Measurements from ENCODE around the gene CAPN1.

Gene CAPN1

DNA sequence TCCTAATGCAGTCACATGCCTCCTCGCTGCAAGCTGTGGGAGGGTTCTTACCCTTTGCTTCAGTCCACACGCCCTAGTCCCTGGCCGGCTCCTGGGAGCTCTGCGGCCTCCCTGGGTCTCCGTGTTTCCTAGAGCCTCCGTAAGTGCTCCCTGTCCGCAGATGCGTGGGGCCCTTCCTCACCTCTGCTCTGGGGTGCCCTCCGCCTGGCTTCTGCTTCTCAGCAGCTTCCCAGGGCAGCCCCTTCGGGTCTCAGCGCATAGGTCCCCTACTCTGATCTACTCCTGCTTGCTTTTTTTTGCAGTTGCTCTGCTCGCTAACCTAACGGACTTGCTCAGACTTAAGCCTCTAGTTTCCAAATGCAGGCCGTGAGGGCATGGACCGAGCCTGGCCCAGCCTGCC lies 22.4 kb downstream of the CAPN1 start:
- DNase-seq (ENCODE audit: low spot score) = no peak

DNA sequence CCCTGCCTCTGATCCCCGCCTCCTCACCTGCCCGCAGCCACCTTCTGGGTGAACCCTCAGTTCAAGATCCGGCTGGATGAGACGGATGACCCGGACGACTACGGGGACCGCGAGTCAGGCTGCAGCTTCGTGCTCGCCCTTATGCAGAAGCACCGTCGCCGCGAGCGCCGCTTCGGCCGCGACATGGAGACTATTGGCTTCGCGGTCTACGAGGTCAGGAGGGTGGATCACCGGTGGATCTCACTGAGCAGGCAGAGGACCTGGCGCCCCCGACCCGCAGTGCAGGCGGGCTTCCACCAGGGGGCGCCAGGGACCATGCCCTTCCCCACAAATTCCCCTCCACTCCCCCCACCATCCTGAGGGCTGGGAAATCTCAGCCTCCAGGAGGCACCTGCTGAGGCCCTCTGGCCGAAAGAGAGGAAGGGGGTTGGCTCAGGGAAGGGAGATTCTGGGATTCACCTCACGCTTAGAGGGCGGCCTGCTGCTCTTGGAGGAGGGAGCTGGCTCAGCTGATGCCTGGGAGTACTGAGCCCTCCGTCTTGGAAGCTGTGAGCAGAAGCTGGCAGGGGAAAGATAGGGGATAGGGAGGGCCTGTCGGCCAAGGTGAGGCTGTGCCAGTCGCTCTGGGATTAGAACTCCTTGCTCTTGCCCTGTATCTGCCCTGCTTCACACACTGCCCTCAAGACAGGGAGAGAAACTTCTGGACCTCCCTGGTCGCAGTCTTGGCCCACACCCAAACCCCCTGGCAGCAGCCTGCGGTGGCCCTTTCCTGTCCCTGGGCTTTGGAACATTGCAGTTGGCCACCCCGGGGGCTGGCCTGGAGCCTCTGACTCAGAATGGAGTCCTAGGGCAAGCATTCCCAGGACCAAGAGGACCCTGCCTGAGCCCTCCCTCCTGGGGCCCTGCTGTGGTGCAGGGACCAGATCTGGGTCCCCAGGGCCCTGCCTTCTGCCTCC lies 23.2 kb downstream of the CAPN1 start:
- peak; percentile 50 for DNase-seq (ENCODE audit: low spot score)

DNA sequence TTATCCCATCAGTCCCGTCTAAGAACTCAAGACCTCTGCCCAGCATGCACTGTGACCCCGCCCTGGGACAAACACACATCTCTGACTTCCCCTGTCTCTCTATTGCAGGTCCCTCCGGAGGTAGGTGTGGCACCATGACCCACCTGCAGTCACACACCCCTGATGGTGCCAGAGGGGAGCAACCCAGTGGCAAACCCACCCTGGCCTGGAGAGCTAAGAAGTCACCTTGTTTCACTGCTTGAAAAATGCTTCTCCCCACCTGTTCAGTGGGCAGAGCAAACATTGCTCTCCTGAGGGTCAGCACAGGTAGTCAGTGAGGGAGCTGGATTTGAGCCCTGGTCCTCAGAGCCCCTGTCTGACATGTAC lies 23.9 kb downstream of the CAPN1 start:
- no peak for DNase-seq (ENCODE audit: low spot score)

DNA sequence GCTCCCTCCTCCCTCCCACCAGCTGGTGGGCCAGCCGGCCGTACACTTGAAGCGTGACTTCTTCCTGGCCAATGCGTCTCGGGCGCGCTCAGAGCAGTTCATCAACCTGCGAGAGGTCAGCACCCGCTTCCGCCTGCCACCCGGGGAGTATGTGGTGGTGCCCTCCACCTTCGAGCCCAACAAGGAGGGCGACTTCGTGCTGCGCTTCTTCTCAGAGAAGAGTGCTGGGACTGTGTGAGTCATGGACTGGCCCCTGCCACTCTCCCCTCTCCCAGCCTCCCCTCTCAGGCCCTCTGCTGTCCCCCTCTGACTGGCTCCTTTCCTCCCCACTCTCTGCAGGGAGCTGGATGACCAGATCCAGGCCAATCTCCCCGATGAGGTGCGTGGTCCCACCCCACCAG lies 24.7 kb downstream of the CAPN1 start:
- DNase-seq (ENCODE audit: low spot score) = no peak

DNA sequence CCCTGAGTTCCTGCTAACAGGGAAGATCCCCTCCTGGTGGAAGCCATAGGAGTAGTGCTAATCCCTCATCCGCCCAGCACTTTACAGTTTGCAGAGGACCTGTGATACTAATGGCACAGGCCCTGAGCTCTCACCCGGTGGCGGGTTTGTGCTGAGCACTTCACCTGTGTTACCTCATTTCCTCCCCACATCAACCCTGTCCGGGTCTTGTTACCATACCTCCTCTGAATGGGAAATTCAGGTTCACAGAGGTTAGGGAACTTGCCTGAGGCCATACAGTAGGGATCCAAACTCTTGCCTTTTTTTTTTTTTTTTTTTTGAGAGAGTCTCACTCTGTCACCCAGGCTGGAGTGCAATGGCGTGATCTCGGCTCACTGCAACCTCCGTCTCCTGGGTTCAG lies 25.2 kb downstream of the CAPN1 start:
- no peak for DNase-seq (ENCODE audit: low spot score)

DNA sequence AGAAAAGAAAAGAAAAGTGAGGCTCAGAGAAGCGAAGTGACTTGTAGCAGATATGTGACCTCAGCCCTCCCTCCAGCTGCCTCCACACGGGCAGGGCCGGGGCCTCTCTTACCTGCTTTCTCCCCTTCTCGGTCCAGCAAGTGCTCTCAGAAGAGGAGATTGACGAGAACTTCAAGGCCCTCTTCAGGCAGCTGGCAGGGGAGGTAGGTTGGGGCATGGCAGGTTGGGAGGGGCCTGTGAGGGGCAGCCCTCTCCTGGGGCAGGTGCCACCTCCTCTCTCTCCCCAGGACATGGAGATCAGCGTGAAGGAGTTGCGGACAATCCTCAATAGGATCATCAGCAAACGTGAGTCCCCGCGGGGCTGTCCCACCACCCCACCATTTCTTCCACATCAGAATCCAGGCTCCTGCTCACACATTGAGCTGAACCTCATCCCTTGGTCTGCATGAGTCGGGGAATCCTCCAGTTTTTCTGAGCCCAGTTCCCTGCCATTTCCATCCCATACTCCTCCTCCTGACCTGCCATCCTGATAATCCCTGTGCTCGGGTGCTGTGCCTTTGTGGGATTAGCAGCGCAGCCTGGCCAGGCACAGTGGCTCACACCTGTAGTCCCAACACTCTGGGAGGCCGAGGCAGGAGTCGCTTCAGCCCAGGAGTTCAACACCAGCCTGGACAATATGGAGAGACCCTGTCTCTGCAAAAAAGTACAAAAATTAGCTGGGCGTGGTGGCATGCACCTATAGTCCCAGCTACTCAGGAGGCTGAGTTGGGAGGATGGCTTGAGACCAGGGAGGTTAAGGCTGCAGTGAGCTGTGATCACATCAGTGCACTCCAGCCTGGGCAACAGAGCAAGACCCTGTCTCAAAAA lies 26.4 kb downstream of the CAPN1 start:
- no peak for DNase-seq (ENCODE audit: low spot score)

DNA sequence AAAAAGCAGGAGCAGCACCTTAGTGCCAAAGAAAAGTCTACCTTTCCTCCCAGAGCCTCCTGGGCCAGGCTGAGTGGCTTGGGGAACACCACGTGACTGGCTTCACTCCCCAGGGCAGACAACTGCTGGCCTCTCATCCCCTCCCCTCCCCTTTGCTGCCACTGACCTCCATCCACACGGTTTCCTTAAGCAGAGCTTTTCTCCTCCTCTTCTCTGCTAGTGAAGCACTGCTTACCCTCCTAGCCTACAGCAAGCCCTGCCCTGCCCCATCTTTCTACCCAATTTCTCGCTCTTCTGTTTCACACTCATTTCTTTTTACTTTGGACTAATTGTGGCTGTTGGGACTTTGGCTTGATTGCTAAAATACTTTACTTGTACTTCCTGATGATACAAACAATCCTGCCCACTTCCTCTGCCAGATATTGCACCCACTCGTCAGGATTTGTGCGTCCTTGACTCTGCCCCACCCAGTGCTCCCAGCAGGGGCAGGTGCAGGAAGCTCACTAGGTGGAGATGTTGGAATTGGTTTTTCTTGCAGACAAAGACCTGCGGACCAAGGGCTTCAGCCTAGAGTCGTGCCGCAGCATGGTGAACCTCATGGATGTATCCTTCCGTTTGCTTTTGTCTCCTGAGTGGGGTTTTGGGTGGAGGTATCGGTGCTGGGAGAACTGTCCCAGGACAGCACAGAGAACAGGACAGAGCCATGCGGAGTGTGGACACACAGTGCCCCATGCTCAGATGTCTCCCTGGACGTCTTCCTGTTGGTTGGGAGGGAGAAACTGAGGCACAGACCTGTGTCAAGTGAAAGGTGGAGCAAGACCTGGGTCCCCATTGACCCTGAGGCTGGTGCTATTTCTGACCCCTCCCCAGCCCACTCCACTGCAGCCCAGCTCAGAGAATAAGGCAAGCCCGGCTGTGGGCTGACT lies 27.3 kb downstream of the CAPN1 start:
- DNase-seq (ENCODE audit: low spot score) = no peak

DNA sequence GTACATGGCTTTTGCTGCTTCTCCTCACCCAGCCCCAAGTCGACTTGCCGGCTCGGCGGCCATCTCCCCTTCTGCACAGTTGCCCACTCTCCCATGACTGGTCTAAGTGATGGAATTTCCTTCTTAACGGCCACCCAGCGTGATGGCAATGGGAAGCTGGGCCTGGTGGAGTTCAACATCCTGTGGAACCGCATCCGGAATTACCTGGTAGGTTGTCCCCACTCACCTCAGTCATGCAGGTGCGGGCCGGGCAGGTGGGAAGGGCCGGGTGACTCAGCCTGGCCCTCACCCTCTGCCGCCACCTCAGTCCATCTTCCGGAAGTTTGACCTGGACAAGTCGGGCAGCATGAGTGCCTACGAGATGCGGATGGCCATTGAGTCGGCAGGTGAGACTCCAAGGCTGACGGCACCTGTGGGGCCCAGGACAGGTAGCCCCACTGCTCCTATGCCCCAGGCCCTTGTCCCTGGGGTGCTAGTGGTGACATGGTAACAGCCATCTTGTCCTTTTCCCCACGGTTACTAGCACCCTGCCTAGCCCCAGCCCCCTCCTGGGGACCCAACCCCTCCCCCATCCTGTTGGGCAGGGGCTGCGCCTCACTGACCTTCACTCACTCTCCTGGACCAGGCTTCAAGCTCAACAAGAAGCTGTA lies 28.1 kb downstream of the CAPN1 start:
- no peak for DNase-seq (ENCODE audit: low spot score)

DNA sequence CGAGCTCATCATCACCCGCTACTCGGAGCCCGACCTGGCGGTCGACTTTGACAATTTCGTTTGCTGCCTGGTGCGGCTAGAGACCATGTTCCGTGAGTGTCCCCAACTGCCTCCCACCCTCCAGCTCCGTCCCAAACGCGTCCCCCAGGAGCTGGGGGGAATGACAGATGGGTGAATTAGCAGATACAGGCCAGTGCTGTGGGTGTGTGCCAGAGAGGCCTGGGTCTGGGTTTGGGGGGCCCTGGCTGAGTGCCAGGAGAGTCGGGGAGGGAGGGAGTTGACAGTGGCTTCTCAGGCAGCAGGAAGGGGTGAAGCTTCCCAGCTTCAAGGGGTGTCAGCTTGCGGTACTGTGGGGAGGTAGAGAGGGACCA lies 28.6 kb downstream of the CAPN1 start:
- DNase-seq (ENCODE audit: low spot score) = no peak

DNA sequence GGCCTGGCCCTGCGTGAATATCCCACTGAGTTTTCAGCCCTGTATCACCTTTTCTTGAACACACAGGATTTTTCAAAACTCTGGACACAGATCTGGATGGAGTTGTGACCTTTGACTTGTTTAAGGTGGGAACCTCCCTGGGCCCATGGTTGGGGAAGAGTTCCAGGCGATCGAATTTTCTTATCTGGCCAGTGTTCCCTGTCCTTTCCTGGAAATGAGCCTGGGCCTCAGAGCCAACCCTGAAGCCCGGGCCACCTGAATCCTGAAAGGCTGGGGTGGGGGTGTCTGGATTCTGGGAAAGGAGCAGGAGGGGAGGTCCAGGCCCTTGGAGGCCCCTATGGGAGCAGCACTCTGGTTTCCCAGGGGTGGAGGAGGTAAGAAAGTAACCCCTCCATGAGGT lies 29.0 kb downstream of the CAPN1 start:
- DNase-seq (ENCODE audit: low spot score) = no peak

DNA sequence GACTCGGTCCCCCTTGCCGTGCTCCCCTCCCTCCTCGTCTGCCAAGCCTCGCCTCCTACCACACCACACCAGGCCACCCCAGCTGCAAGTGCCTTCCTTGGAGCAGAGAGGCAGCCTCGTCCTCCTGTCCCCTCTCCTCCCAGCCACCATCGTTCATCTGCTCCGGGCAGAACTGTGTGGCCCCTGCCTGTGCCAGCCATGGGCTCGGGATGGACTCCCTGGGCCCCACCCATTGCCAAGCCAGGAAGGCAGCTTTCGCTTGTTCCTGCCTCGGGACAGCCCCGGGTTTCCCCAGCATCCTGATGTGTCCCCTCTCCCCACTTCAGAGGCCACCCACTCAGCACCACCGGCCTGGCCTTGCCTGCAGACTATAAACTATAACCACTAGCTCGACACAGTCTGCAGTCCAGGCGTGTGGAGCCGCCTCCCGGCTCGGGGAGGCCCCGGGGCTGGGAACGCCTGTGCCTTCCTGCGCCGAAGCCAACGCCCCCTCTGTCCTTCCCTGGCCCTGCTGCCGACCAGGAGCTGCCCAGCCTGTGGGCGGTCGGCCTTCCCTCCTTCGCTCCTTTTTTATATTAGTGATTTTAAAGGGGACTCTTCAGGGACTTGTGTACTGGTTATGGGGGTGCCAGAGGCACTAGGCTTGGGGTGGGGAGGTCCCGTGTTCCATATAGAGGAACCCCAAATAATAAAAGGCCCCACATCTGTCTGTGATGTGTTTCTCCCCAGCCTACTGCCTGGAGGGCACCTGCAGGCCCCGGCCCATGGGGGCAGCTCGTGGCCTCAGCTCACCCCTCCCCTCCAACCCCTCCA lies 29.8 kb downstream of the CAPN1 start:
- no peak for DNase-seq (ENCODE audit: low spot score)

DNA sequence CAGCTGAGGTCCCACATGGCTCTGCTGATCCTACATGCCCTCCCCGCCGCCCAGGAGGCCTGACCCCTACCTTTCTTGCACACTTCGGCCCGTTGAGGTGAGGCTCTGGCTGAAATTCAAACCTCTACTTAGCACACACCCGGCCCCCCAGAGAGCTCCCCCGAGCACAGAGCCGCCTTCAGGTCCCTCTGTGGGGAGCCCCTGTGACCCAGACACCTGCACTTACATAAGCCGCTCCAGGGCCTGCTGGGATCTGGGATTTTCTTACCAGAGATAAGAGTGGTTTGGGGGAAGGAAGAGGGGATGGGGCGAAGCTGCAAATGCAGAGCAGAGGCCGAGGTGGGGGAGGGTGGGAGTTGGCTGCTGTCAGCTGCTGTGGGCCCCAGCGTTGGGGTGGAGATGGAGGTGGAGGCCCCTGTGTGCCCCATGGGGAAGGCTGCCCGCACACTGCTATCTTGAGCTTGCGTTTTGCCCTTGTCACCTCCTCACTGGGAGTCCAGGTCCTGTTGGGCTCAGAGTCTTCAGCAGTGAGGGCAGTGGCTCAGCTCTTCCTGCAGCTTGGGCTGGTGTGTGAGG lies 30.6 kb downstream of the CAPN1 start:
- no peak for DNase-seq (ENCODE audit: low spot score)

DNA sequence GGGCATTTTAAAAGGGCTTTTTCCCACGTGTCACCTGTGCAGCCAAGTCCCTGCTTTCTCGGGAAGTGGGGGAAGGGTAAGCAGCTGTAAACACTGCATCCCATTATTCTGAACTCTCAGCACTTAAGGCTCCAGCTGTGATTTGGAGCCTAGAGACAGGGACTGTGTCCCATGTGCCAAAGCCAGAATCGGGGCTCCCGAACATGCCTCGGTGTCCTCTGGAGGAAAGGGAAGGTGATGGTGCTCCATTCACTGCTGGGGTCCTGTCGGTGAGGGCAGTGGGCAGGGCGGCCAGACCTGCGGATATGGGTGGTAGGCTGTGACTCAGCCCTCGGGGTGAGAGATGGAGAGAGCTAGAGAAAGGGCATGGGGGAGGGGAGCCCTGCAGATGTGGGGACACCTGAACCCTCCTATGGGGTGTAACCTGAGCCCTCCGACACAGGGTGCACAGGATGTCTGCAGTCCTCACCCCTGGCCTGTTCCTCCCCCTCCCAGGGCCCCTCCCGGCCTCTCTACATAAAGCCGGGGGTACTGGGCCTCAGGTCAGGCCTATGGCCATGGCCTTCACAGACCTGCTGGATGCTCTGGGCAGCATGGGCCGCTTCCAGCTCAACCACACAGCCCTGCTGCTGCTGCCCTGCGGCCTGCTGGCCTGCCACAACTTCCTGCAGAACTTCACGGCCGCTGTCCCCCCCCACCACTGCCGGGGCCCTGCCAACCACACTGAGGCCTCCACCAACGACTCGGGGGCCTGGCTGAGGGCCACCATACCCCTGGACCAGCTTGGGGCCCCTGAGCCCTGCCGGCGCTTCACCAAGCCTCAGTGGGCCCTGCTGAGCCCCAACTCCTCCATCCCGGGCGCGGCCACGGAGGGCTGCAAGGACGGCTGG lies 31.8 kb downstream of the CAPN1 start:
- no peak for DNase-seq (ENCODE audit: low spot score)

DNA sequence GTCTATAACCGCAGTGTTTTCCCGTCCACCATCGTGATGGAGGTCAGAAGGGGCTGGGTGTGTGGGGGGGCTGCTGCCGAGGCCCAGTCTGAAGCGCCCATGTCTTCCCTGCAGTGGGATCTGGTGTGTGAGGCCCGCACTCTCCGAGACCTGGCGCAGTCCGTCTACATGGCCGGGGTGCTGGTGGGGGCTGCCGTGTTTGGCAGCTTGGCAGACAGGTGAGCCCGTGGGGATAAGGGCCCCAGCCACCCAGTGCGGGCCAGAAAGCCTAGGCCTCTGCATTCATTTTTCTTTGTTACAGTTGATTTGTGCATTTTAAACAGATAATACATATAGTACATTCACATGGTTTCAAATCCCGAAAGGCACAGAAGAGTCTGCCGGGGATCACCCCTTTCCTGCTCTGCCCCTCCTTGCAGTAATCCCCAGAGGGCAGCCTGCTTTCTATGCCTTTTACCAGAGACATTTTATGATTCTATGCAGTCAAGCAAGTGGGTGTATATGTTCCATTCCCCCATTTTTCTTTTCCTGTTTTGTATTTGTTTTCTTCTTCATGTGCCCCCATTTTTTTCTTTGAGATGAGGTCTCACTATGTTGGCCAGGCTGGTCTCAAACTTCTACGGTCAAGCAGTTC lies 32.6 kb downstream of the CAPN1 start:
- DNase-seq (ENCODE audit: low spot score) = no peak

DNA sequence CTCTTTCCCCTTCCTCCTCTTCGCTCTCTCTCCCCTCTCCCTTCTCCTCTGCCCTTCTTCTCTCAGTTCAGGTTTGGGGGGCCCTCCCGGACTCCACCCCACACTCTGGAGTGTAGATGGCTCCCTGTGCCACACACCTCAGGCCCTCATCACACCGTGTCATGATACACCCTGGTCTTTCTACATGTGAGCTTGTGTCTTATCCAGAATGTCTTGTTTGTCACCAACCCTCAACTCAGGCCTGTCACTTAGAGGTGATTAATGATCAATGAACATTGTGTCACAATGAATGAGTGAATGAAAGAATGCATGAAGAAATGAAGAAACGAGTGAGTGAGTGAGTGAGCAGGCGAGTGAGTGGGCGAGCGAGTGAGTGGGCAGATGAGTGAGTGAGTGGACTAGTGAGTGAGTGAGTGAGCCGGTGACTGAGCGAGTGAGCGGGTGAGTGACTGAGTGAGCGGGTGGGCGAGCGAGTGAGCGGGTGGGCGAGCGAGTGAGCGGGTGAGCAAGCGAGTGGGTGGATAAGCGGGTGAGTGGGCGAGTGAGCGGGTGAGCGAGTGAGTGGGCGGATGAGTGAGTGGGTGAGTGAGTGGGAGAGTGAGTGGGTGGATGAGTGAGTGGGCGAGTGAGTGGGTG lies 33.8 kb downstream of the CAPN1 start:
- no peak for DNase-seq (ENCODE audit: low spot score)

DNA sequence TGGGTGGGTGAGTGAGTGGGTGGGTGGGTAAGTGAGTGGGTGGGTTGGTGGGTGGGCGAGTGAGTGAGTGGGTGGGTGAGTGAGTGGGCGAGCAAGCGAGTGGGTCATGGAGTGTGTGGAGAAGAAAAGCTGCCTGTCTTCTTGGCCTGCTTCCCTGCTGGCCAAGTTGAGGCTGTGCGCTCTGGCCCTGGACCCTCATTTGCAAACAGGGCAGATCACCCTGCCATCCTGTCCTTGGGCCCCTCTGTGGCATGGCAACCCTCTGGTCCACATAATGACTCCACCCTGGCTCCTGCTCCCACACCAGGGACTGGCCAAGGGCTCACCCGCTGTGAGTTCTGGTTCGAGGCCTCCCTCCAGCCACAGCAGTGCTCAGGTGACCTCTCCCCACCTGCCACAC lies 35.1 kb downstream of the CAPN1 start:
- no peak for DNase-seq (ENCODE audit: low spot score)

DNA sequence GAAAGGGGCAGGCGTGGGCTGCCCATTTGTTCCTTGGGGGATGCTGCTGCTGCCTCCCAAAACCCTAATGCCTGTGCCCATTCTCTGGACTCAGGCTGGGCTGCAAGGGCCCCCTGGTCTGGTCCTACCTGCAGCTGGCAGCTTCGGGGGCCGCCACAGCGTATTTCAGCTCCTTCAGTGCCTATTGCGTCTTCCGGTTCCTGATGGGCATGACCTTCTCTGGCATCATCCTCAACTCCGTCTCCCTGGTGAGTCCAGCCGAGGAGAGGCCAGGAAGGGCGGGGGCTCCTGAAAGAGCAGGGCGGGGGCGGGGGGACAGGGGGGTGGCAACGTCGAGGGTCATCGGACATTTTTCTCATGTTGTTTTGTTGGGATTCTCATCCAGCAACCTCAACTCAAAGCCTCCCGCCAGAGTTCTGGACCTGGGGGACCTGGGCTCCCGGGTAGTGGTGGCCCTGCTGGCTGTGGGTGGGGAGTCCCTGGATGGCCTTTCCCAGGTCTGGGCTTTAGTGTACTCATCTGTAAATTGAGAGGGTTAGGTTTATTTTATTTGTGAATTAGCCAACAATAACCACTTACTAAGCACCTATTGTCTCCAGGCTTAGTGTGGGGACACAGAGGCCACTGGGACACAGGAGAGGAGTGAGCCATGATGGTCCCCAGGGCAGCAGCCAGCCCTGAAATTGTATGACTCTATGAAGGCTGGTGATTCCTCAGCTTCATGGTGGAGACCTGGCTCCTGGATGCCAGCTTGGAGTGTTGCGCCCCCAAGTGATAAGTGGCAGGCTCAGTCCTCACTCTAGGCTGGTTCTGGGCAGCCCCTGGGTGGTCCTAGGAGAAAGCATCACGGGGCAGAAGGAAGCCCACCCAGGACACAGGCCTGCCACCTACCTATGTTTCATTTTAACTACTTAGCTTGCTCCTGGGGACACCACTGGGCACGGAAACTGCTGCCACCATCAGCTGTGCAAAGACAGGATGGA lies 36.0 kb downstream of the CAPN1 start:
- DNase-seq (ENCODE audit: low spot score) = no peak

All from hematopoietic multipotent progenitor cell treated with erythropoietin and hydrocortisone succinate and interleukin-3 and kit ligand, for 15 days (in vitro differentiated cells).